Activated CD4-positive, alpha-beta T cell treated with anti-CD3 and anti-CD28 coated beads, Interleukin-2, amount 50 U/mL, for 24 hours (primary cell): Measurements from ENCODE around the gene PCLO.

Experiments used
- DNase-seq, 2 donors: peaks; one replicate each; pipeline ENCODE4 v3.0.0-alpha.2; 2020; ENCODE audit warnings: low read depth in 1 of 2, low spot score in 1 of 2

PCLO gene

DNA sequence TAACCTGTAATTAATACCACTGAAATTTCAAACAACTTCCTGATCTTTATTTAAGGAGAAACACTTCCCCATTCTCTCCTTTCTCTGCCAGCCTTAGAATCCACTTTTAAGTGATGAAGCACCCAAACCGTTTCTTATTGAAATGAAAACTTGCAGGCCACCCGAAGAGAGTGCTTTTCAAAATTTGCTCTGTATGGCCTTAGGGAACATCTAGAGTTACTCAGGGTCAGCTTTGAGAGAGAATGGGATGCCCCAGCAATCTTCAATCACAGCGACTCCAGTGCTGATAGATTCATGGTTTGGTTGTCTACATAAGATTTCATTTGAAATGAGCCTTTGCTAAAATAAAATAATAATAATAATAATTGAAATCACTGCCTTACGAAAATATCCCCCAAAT, 323.1 kb downstream of the PCLO start:
- DNase-seq, result no peak

DNA sequence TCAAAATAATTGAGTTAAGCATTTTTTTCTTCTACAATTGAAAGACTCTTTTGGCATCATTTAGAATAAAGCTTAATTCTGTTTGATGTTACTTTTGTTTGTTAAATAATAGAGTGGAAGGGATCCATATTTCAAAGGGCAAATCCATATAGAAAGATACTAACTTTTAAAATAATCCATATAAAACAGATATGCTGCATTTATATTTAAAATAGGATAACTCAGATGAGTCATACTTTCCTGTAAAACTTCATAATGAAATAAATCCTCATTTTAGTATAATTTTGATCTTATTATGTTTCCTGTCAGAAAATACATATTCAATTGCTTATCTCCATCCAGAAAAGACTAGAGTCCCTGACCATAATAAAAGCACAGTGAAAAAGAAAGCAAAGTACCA, 323.6 kb downstream of the PCLO start:
- no peak for DNase-seq

DNA sequence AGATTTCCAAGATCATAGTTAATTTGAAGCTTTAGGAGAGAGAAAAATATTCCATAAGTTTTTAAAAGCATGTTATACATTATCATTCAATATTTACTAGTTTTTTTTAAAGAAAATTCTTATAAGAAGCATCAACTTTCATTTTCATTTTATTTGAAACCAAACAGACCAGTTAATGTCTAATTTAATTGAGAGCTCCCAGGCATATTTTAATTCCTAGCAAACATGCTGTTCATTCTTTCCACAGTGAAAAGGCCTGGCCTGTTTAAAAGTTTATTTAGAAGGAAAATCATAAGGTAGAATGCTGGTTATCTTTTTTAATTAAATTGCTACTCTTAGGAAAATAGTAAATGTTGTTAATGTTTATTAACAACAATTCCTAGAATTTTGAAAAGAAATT, 324.4 kb downstream of the PCLO start:
- DNase-seq, result no peak

DNA sequence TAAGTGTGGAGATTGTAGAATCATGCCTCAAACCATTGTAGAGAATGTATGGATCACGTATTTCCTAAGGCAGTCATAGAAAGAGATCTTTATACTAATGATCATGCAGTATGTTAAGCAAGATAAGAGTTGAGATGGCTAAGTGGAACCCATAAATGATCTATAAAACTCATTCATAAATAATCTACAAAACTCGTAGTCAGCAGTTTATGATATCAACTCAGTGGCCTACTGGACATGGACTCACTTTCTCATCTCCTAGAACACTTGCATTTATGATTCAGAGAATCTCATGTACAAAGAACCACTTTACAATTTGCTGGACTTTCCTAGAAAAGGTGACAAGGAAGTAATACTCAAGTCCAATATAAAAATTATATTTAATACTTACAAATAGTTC, 339.6 kb downstream of the PCLO start:
- no peak for DNase-seq

DNA sequence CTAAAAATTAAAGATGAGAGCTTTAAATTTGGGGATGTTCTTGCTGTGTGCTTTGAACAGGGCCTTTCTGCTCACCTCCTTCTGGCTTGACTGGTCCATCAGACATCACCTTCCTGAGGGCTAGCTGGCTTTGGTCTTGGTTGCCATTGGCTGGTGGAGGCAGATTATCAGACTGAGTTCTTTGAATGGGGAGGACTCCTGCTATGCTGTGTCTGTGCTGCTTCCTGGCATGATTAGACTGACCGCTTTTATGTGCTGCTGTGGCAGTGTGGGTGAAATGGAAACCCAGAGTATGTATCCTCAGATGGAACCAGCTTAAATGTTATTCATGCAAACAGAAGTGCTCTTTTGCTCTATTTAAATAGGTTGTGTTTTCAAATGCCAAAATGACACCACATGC, 341.6 kb downstream of the PCLO start:
- no peak for DNase-seq

DNA sequence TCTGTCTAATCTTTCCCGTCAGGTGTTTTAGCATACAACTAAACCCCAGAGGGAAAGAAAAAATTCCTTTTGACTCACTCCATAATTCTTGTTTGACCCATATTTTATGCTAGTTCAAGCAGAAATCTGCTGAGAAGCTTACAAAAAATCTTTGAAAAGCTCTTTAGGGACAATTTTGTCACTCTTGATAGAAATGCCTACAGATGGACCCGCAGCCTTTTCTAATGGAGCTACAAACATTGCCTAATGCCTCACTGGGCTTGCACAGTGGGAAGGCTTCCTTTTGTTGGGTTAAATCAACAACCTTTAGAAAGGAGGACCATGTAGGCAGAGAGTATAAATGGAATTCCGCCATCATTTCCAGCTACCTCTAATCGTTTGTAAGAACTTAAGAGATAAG, 344.5 kb downstream of the PCLO start:
- DNase-seq, result no peak

DNA sequence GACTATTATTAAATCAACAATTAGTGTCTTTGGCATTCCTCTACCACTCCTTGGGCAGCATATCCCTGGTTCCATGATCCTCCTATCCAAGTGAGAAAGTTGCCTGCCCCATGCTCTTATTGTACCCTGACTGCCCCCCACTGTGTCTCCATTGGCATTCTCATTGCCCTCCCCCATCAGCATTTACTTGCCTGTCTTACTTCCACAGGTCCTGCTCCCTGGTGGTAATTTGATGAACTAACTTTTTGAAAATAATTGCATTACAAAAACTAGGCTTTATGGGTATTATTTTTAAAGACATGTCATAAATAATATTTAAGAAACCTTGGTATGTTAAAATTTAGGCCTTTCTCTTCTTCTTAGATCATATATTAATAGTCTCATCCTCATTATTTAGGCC, 346.4 kb downstream of the PCLO start:
- DNase-seq, result no peak

DNA sequence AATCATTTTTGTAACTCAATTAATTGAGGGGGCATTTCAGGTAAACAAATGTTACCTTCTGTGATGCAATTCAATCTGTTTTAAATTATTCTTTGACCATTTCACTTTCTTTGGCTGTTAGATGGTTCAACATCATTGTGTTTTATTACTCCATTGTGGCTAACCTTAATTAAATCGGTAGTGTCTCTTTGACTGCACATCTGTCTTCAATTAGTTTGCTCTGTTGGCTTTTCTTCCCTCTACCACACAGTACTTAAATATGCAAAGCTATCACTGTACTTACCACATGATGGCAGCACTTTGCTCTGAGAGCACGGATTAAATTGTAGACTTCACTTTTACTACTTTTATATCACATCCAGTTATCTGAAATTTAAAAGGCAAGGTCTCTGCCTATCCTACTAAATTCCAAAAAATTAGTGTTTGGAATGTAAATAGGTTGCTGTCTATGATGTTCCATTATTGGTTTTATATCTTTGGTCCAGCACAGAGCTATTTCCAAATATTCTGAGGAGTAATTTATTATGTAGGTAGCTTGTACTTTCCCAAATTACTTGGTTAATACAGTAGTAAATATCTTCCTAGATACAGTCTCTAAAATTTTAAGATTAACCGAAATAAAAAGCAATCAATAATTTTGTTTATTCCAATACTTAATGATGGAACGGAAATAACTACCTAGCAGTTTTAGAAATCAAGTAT, 352.0 kb downstream of the PCLO start:
- DNase-seq, result no peak

DNA sequence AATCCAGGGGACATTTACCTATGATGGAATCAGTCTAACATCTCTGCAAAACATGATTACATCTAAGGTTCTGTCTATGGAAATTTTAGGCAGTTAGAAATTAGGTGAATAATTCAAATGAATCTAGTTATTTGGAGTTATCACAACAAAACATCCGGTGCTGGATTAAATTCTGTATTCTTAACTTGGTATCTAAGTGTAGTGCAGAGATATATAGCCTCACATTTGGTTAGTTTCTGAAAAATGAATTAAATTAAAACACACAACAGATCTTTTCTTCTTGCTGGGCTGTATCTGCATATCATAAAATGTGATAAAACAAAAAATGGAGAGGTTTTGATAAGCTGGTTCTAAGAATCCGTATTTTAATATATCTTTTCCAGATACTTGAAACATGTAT, 354.1 kb downstream of the PCLO start:
- no peak for DNase-seq

DNA sequence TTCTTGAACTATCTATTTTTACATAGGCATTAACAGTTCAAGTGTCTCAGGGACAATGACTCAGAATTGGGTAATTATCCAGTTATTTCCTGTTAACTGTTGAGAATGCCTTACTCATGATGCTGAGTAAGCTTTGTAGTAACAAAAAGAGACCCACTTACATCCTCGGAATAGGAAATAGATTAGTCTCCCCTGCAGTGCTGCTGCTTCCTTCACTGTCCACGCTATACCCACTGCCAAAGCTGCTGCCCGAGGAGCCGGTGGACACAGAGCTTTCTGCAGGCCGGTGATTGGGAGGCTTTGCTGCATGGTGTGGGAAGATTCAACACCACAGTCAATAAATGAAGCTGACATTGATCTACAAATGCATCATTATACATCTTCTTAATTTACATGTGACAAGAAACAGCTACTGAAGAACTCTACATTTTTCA, 357.1 kb downstream of the PCLO start:
- DNase-seq, result no peak

DNA sequence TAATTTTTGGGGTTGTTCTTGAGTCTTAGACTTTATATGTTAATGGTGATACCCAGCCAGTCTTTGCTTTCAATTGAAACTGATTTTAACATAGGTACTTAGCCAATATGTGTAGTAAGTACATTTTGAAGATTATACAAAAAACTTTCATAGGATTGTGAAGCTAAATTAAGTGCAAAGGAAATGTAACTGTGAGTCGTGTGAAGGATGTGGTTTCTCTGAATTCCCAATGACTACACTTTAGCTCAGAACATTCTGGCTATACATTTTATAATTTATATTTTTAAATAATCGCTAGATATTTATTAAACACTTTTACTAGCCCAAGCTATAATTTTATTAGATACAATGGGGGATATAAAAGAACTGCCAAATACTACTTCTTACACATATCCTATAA, 359.3 kb downstream of the PCLO start:
- DNase-seq, result no peak

DNA sequence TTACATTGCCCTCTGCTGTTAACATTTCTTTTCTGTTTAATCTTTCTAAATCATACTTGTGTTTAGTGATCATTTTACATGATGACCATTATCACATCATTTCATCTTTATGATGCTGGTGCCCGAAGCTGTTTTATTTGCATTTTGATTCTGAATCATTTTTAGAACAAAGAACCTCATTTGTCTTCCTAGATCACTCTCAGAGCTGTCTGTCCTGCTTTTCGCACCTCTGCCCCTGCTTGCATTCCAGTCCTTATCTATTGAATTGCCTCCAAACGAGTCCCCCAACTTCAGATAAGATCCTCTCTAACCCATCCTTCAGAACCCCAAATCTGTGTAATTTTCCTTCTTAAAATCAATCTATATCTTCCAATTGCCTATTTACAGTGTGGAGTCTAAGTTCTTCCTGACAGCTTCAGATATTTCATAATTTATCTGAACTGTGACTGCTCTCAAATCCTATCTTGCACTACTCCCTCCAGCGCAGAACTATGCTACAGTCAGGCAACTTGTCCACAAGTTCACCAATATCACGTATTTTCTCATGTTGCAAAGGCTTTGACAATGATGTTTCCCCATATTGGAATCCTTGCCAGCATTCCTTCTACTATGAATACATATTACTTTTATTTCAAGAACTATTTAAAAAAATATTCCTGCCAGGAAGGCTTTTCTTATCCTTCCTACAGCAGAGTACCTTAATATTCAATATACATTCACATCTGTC, 372.6 kb downstream of the PCLO start:
- DNase-seq, result no peak

DNA sequence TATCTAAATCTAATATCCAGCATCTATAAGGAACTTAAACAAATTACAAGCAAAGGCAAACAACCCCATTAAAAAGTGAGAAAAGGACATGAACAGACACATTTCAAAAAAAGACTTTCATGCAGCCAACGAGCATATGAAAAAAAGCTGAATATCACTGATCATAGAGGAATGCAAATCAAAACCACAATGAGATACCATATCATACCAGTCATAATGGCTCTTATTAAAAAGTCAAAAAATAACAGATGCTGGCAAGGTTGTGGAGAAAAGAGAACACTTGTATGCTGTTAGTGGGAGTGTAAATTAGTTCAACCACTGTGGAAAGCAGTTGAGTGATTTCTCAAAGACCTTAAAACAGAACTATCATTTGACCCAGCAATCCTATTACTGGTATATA, 384.7 kb downstream of the PCLO start:
- DNase-seq, result no peak

DNA sequence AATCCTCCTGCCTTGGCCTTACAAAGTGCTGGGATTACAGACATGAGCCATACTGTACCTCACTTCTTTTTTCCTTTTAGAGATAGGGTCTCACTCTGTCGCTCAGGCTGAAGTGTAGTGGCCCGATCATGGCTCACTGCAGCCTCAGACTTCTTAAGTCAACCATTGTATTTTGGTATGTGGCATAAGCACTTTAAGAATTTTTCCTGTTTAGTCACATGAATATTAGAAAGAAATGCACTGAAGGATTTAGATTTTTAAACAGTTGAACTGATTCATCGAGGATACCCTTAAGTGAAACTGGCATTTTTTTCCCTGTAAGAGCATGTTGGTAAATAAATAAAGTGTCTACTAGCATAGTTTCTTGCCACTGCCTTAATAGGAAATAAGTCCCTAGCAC, 399.8 kb downstream of the PCLO start:
- no peak for DNase-seq

DNA sequence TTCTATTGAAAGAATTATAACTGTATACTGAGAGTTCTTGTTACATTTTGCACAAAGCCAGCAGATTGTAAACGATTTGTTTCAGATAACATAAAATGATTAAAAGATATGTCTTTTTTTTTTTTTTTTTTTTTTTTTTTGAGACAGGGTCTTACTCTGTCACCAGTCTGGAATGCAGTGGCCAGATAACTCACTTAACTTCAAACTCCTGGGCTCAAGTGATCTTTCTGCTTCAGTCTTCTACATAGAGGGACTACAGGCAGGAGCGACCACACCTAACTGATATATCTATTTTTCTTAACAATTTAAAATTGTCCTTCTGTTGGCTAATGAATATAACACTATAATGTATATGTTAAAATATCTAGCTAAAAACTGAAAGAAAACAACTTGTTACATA, 401.9 kb downstream of the PCLO start:
- no peak for DNase-seq

DNA sequence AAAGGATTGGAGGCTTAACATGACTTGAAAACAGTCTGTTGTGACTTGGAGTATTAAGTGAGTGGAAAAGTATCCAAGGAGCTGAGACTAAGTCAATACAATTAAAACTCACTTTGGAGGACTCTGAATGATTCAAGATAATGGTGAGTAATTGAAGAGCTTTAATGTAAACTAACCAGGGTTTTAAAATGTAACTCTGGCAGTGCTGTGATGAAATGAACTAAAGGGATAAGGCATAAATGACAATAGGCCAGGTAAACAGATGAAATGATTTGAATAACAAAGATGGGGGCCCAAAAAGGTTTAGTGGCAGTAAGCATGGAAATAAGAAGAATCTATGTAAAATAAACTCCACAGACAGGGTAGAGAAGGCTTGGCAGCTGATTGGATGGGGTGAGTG, 402.6 kb downstream of the PCLO start:
- no peak for DNase-seq

DNA sequence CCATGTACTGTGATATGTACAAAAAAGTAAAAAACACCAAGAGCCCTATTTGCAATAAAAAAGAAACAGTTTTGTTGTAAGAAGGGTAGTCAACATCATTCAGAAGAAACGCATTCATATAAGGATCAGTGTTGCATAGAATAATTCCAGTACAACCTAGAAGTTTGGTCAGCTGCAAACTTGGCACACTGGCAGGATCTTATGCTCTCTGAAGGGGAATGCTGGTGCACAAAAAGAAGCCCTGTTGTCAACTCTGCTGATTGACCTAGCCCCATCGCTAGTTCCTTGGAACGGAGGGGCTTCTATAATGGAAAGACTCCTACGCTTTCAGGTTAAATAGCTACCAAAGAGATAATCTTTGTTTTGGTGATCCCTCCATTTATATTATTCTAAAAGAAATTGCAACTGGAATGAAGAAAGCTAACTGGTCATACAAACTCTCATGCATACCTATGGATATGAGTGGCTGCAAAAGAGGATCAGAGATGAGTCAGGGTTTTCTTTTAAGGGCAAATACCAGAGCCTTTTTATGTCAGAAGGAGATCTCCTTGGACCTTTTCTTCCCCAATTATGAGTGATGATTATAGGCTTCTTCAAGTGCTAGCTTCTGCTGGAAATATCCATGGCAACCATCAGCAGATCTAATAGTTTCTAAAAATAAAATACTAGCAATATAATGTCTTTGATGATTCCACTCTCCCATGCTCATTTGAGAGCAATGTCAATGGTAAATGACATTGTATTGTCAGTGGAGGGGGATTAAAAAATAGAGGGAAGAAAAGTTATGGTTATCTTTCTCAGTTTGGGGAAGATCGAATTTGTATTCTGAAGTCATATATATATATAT, 406.8 kb downstream of the PCLO start:
- DNase-seq, result no peak

DNA sequence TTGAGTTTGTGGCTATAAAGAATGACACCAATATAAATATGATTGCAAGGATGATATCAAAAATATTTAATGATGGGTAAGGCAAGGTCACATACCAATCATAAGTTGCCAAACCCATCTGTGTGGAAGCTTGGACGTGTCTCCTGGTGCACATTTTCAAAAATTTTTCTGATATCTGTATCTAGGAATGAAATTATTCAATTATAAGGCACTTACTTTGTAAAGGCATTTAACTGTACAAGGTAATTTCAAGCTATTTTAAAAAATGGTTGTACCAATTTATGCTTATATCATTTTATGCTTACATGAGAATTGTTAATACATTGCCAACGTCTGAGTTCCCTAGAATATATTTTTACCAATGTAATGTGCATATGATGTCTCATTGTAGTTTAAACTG, 412.7 kb downstream of the PCLO start:
- no peak for DNase-seq

DNA sequence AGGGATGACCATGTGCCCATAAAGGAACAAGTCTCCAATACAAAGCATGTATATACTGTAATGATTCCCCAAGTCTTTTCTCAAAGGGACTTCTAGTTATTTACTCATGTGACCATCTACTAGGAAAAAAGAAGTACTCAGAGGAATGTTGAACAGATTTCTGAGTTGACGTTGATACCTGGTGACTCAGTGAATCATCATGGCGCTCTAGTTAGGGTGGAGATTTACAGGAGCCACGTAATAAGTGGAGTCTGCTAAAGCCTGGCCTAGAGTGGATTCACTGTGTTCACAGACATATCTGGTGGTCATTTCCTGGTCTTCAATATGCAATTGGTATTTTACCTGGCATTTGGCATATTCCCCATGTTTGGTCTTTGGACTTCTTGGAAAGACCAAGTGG, 416.9 kb downstream of the PCLO start:
- no peak for DNase-seq

DNA sequence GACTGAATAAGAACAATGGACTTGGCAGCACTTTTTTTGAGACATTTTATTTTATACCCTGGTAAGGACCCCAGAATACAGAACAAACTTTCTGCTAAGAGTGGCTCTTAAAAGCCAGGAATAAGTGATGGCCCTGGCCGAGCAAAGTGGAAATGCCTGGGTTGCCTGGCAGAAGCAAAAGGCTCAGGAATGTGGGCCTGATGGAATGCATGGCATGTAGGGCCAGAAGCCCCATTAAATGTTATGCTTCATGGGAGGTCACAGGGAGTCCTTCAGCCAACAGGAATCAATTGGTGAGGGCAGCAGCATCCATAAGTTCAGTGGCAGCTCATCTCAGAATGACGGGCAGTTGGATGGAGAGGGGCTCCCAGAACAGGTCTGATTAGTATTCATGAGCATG, 417.6 kb downstream of the PCLO start:
- DNase-seq, result no peak

DNA sequence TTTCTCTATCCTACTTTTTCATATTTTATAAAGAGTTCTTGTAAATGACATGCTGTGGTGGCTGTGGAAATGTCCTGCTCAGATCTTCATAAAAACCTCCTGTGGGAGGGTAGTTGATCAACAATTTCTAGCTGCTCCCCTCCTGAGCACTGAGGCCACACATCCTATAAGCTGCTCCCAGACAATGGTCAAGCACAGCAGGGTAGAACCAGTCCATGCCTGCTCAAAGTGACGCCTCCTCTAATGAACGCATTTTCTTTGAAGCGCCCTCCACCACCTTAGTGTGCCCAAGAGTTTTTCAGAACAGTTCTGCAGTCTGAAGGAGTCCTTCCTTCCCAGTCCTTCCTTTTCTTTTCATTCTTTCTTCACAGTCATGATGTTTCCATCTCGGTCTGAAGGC, 420.5 kb downstream of the PCLO start:
- DNase-seq, result no peak

DNA sequence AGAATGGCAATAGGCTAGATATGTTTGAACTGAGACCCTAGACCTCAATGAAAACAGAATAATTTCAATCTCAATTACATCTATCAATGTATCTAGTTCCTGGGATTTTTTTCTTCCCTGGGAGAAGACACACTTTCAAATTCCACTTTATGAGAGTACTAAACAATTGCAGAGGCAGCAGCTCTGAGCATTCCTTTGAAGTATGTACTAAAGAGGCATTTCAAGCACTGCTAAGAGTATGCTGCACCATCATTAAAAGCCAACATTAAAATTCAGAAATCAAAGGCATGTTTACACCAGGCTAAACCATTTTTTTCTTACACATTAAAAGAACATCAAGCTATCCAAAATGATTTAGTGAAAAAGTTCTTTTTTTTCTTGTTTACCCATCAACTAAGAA, 421.2 kb downstream of the PCLO start:
- DNase-seq, result no peak
